Glomerular visceral epithelial cell (primary cell): Measurements from ENCODE around the gene GAS7.
"Not testable (repeated sequence)": the region's sequence is repeated elsewhere in the genome, so short reads cannot be mapped to it uniquely, and the experiment has no call there.

Source experiments
- DNase-seq: peaks from one replicate; pipeline ENCODE4 v3.0.0-alpha.2; 2016; ENCODE audit errors: extremely low spot score

GAS7 gene

GRCh38 chr17:10111907-10112452, 86.4 kb downstream of the GAS7 start:
- DNase-seq = no peak

- no peak for DNase-seq
Measured at GRCh38 chr17:10109146-10109545, 89.3 kb downstream of the GAS7 start.

- no peak for DNase-seq
Measured at GRCh38 chr17:10107316-10108165, 90.9 kb downstream of the GAS7 start.

GRCh38 chr17:10106067-10106466, 92.3 kb downstream of the GAS7 start:
- DNase-seq = no peak

- no peak for DNase-seq
Measured at GRCh38 chr17:10105513-10106001, 92.8 kb downstream of the GAS7 start.

- no peak for DNase-seq
Measured at GRCh38 chr17:10103712-10104111, 94.7 kb downstream of the GAS7 start.

GRCh38 chr17:10102817-10103216, 95.6 kb downstream of the GAS7 start:
- DNase-seq = no peak

- DNase-seq = no peak
Measured at GRCh38 chr17:10099051-10099571, 99.3 kb downstream of the GAS7 start.

GRCh38 chr17:10096596-10096995, 101.8 kb downstream of the GAS7 start:
- DNase-seq = no peak

- DNase-seq = not testable (repeated sequence)
Measured at GRCh38 chr17:10095295-10095694, 103.1 kb downstream of the GAS7 start.

GRCh38 chr17:10094797-10095196, 103.6 kb downstream of the GAS7 start:
- no peak for DNase-seq

GRCh38 chr17:10092595-10092994, 105.8 kb downstream of the GAS7 start:
- no peak for DNase-seq

- DNase-seq = no peak
Measured at GRCh38 chr17:10091046-10091445, 107.4 kb downstream of the GAS7 start.

GRCh38 chr17:10089196-10089804, 109.1 kb downstream of the GAS7 start:
- DNase-seq = no peak

- no peak for DNase-seq
Measured at GRCh38 chr17:10088444-10088843, 110.0 kb downstream of the GAS7 start.

- no peak for DNase-seq
Measured at GRCh38 chr17:10087355-10087754, 111.1 kb downstream of the GAS7 start.

GRCh38 chr17:10083864-10084263, 114.5 kb downstream of the GAS7 start:
- no peak for DNase-seq

GRCh38 chr17:10082795-10083194, 115.6 kb downstream of the GAS7 start:
- DNase-seq = no peak

- DNase-seq = no peak
Measured at GRCh38 chr17:10081571-10082169, 116.7 kb downstream of the GAS7 start.

- DNase-seq = no peak
Measured at GRCh38 chr17:10077561-10078299, 120.7 kb downstream of the GAS7 start.

- no peak for DNase-seq
Measured at GRCh38 chr17:10075919-10076318, 122.5 kb downstream of the GAS7 start.

GRCh38 chr17:10073941-10074340, 124.5 kb downstream of the GAS7 start:
- DNase-seq = no peak
